HPDE6-E6E7 (cell line): ENCODE data around the gene SERPINA3.
"Not testable (repeated sequence)": the region's sequence is repeated elsewhere in the genome, so short reads cannot be mapped to it uniquely, and the experiment has no call there.

ENCODE experiments used
- DNase-seq: peaks from one replicate; pipeline ENCODE4 v3.0.0; 2011; ENCODE audit warnings: missing footprints; ENCODE audit errors: extremely low spot score

SERPINA3 gene

GRCh38 chr14:94612174-94612573, at the start of gene SERPINA3:
Gene SERPINA3, plus strand, starts transcription at chr14:94612391. Its CDS starts 2,051 bp downstream, at chr14:94614442.
- no peak for DNase-seq

GRCh38 chr14:94562941-94563883, 49.0 kb upstream of the SERPINA3 start:
- no peak for DNase-seq

DNA sequence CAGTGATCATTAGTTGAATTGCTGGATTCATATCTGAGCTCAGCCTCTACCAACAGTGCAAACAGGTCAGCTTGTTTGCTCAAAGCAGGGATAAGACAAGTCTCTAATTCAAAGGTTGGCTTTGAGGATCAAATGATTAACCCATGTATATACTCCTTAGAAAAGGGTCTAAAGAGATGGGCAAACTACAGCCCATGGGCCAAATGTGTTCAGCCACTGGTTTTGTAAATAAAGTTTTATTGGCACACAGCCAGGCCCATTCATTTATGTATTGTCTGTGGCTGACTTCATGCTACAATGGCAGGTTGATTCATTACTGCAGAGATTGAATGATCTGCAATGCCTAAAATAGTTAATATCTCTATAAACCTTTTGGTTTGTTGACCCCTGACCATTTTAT, 47.8 kb upstream of the SERPINA3 start:
- no peak for DNase-seq

- no peak for DNase-seq
Measured at GRCh38 chr14:94568186-94568585, 44.0 kb upstream of the SERPINA3 start.

- DNase-seq = no peak
Measured at GRCh38 chr14:94569381-94570001, 42.7 kb upstream of the SERPINA3 start.

GRCh38 chr14:94570002-94570400, 42.2 kb upstream of the SERPINA3 start:
- no peak for DNase-seq

DNA sequence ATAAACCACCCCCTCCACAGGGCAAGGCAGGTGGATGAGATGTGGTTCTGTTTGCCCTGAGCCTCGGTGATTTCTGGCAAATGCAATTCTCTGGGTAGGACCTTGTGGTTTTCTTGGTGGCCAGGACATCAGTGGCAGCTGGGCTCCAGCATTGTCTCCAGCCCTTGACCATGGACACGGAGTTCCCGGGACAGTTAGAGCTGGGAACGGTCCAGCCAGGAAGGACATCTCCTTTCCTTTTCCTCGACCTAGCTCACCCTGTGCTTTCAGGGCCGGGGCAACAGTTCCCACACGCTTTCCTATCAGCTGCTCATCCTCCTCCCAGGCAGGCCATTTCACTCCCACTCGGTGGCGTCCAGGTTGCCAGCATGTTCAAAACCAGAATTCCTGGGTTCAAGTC, 41.8 kb upstream of the SERPINA3 start:
- DNase-seq = no peak

DNA sequence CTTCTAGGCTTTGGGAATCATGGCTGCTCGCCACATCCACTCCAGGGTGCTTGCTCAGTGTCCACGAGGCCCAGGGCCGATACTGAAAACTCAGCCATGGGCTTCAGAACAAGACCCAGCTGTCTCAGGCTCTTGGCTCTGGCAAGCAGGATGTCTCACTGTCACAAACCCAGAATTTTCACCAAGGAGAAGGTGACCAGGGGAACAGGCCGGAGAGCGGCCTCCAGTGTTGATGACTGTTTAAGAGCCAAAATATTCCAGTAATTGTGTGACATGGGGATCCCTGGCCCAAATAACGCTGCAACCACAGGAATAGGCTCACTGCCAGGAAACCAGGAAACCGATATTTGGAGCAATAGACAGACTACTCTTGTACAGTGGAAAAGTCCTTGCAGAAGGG, 40.8 kb upstream of the SERPINA3 start:
- no peak for DNase-seq

DNA sequence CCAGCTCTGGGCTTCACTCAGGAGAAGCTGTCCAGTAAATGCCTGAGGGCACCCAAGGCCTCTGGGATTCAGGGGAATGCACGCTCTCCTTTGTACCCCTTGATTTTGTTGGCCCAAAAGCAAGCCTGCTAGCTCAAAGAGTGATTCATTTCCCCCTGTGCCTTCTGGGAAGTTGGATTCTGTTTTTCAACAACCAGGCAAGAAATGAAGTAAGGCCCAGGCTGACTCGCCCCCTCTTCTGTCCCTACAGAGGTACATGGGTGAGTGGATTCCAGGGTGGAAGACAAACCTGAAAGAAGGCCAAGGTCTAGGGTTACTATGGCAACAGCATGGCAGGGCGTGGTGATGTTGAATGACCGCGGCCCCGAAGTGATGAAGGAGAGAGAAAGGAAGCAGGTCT, 40.2 kb upstream of the SERPINA3 start:
- no peak for DNase-seq

DNA sequence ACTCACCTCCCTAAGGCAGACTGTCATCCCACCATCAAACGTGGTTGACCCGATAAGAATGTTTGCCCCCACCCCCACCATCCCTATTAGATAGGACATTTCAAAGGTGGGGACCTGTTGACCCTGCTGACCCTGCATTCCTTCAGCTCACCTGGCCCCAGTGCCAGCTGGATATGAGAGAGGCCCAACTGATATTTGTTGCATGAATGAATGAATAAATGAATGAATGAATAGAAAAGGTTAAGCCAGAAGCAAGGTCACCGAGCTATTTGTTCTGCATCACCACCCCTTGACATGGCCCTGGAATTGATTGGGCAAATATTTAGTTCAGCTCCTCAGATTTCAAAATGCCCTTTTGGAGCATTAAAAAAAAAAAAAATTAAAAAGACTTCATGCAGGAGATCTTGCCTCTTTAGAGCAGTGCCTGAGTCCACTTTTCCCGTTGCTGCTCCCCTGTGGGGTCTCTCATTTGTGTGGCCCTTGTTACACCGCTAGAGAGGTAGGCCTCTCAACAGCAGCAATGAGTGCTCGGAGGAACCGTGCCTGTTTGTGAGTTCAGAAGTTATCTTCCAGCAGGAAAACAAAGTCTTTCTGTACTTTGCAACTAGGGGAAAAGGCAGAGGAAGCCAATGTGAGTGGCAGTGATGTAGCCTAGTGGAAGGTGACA, 39.4 kb upstream of the SERPINA3 start:
- no peak for DNase-seq

GRCh38 chr14:94573475-94574277, 38.5 kb upstream of the SERPINA3 start:
- no peak for DNase-seq

- no peak for DNase-seq
Measured at GRCh38 chr14:94574336-94574735, 37.9 kb upstream of the SERPINA3 start.

- no peak for DNase-seq
Measured at GRCh38 chr14:94575730-94576585, 36.2 kb upstream of the SERPINA3 start.

- DNase-seq = not testable (repeated sequence)
Measured at GRCh38 chr14:94577472-94577871, 34.7 kb upstream of the SERPINA3 start.

GRCh38 chr14:94578712-94579111, 33.5 kb upstream of the SERPINA3 start:
- DNase-seq = no peak

DNA sequence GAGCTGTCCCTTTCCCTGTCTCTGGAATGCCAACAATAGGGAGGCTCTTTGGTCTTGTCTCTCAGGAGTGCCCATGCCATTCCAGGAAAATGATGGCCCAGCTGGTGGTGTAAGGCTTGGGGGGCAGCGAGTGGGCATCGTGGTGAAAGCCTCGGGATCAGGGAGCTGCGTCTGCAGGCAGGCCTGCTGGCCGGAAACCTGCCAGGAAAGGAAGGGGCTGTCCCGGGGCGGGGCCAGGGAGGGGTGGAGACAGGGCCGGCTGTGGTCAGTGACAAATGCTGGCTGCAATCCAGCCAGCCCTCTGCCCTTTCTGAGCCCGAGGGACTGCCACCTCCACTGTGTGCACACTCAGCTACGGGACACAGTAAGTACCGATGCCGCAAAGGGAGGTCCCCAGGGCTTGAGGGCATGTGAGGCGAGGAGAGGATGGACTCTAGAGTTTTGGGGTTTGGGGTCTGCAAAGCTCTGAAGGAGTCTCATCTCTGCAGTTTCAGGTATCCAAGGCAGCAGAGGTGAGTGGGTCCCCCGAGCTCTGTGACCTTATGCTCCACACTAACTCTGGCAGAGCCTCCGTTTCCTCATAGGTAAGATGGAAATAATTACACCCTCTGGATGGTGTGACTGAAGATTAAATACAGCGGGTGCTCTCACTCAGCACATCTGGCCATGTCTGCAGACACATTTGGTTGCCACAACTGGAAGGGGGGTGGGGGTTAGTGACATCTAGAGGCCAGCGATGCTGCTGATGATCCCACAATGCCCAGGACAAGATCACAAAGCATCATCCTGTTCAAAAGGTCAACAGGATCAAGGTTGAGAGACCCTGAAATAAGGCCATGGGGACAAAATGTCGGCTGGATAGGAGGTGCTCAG, 30.8 kb upstream of the SERPINA3 start, which contains the start of gene SERPINA5:
TSS of gene SERPINA5 (plus strand) at position 300 of the 873 bp plus-strand sequence. CDS start 5,937 bp downstream, outside the sequence.
- no peak for DNase-seq

GRCh38 chr14:94582199-94582750, 29.9 kb upstream of the SERPINA3 start:
- DNase-seq = no peak

DNA sequence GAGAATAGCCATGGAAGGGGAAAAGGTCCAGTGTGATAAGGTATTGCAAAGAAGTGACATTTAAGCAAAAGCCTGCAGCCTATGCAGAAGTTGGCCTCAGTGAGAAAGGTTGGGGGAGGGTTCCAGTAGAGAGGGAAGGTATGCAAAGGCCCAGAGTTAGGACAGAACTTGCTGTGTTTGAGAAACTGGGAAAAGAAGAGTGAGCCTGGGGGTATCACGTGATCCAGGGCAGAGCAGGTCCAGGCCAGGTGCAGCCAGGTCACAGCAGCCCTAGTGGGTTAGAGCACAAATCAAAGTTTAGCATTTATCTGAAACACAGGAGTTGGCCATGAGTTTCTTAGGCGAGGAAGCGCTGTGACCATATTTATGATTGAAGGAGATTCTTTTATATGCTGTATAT, 29.3 kb upstream of the SERPINA3 start:
- DNase-seq = no peak

- DNase-seq = no peak
Measured at GRCh38 chr14:94583557-94583956, 28.6 kb upstream of the SERPINA3 start.
